Measurements from ENCODE around the gene RNF103.

GRCh38 chr2:86584151-86584913 is 39.3 kb downstream of the RNF103 start:
- no peak for TF ChIP-seq CTCF (IDR thresholded peaks at IDR 0.05)
- TF ChIP-seq POLR2A (IDR thresholded peaks at IDR 0.05; ENCODE audit: low read depth): no peak
- no peak for TF ChIP-seq POLR2AphosphoS5 (IDR thresholded peaks at IDR 0.05)

All from esophagus muscularis mucosa (tissue), 3 donors.